GM12878 (cell line): ENCODE measurements around the gene LRRC37A3. TPM values are rescaled to one million over a fixed set of nuclear protein-coding genes. Genes with fewer than 3 reads are reported as not detected.

Source experiments
- ATAC-seq: fragments of 200-7000 bp; cut with Tn5 transposase; 3 replicates; pipeline ENCODE4 v1.9.1; 2020; ENCODE audit warnings: mild to moderate bottlenecking, moderate library complexity
- BruUV-seq: library from RNA; stranded (reverse); fragments of 400-500 nt; replicated peaks from 2 replicates; lab custom pipeline; 2021; lab: Mats Ljungman, UMichigan
- CTCF ChIA-PET: fragments of 300-600 bp; sonication (Branson Sonifier 250); formaldehyde crosslinking; extraction: SDS; loops from one replicate; lab custom pipeline; 2021; ENCODE audit warnings: inconsistent platforms; lab: Yijun Ruan, JAX
- POLR2A ChIA-PET: fragments of 350-600 bp; formaldehyde crosslinking; extraction: SDS; loops from one replicate; lab custom pipeline; 2021; ENCODE audit warnings: inconsistent platforms; lab: Charles Lee
- RAD21 ChIA-PET: fragments of 300-600 bp; sonication (Branson Sonifier 250); formaldehyde crosslinking; loops from one replicate; lab custom pipeline; 2023; ENCODE audit warnings: antibody characterized with exemption; ENCODE audit not compliant: unreplicated experiment; lab: Charles Lee
- SMC1A ChIA-PET: fragments of 300-600 bp; sonication (Branson Sonifier 250); formaldehyde crosslinking; loops from one replicate; lab custom pipeline; 2023; ENCODE audit not compliant: unreplicated experiment, uncharacterized antibody; lab: Charles Lee
- DNase-seq: peaks from one replicate; pipeline ENCODE4 v3.0.0-alpha.2; 2011; ENCODE audit warnings: low read depth, low spot score
- FAIRE-seq: peaks from 3 replicates; lab custom pipeline; 2011; peaks lifted over from hg19 to GRCh38; lab: Jason Lieb, UNC
- H2AFZ ChIP-seq: 2 replicates; pipeline ENCODE4 v1.6.0; 2011; ENCODE audit warnings: low read depth, low read length, control low read depth; ENCODE audit not compliant: control insufficient read depth
- H3K27ac ChIP-seq: 2 replicates; pipeline ENCODE4 v1.5.1; 2011; ENCODE audit warnings: control low read depth; ENCODE audit not compliant: control insufficient read depth, insufficient read depth
- H3K27me3 ChIP-seq, 2 experiments: replicated peaks in 1 of 2; 2 replicates each; pipeline versions ENCODE4 v1.6.0 to v1.6.1; 2011; ENCODE audit warnings: low read length in 1 of 2; ENCODE audit not compliant: control insufficient read depth in 2 of 2, insufficient read depth in 2 of 2
- H3K36me3 ChIP-seq, 2 experiments: 2 replicates each; pipeline ENCODE4 v1.5.1; 2011; ENCODE audit warnings: low read length in 1 of 2; ENCODE audit not compliant: control insufficient read depth in 2 of 2, insufficient read depth in 2 of 2
- H3K4me1 ChIP-seq: 2 replicates; pipeline ENCODE4 v1.6.1; 2011; ENCODE audit warnings: mild to moderate bottlenecking, low read length, moderate library complexity, mixed read lengths; ENCODE audit not compliant: control insufficient read depth, insufficient read depth
- H3K4me2 ChIP-seq: 2 replicates; pipeline ENCODE4 v1.6.0; 2011; ENCODE audit warnings: control low read depth; ENCODE audit not compliant: control insufficient read depth, insufficient read depth
- H3K4me3 ChIP-seq: fragments of 200-600 bp; sonication (generic); 2 replicates; pipeline ENCODE4 v1.5.1; 2016
- H3K79me2 ChIP-seq: 2 replicates; pipeline ENCODE4 v1.6.0; 2011; ENCODE audit warnings: low read length; ENCODE audit not compliant: control insufficient read depth, insufficient read depth
- H3K9ac ChIP-seq: 2 replicates; pipeline ENCODE4 v1.8.0; 2011; ENCODE audit warnings: low read length, control low read depth, mixed read lengths; ENCODE audit not compliant: control insufficient read depth, insufficient read depth
- H3K9me3 ChIP-seq: replicated peaks from 3 replicates; pipeline ENCODE4 v1.5.1; 2011; ENCODE audit warnings: mild to moderate bottlenecking, low read length; ENCODE audit not compliant: control insufficient read depth, insufficient read depth
- H4K20me1 ChIP-seq: 2 replicates; pipeline ENCODE4 v1.6.0; 2011; ENCODE audit not compliant: control insufficient read depth, insufficient read depth
- EED ChIP-seq: sonication (generic); IDR thresholded peaks from 2 replicates; pipeline ENCODE4 v1.6.1; 2016; ENCODE audit warnings: antibody characterized with exemption, low read depth
- IKZF1 ChIP-seq: fragments of 450-650 bp; conservative IDR thresholded peaks from 2 replicates; pipeline ENCODE4 v1.6.1; 2017; ENCODE audit warnings: antibody characterized with exemption, mild to moderate bottlenecking
- KAT2A ChIP-seq: conservative IDR thresholded peaks from 2 replicates; pipeline ENCODE4 v1.6.1; 2011; ENCODE audit warnings: low read depth, low read length; ENCODE audit not compliant: control insufficient read depth
- MTA2 ChIP-seq: fragments of 450-650 bp; IDR thresholded peaks from 2 replicates; pipeline ENCODE4 v1.6.1; 2016; ENCODE audit warnings: low read depth, mild to moderate bottlenecking, moderate library complexity
- NBN ChIP-seq: fragments of 450-650 bp; IDR thresholded peaks from 2 replicates; pipeline ENCODE4 v1.6.1; 2016
- NFYA ChIP-seq: IDR thresholded peaks from 2 replicates; pipeline ENCODE4 v1.6.1; 2011; ENCODE audit warnings: low read depth, mild to moderate bottlenecking, low read length, improper control_type of control experiment, borderline replicate concordance
- PML ChIP-seq: IDR thresholded peaks from 2 replicates; pipeline ENCODE4 v1.6.1; 2012; ENCODE audit warnings: low read length, inconsistent platforms
- POLR2A ChIP-seq: IDR thresholded peaks from 2 replicates; pipeline ENCODE4 v1.6.1; 2011; ENCODE audit warnings: low read depth, mild to moderate bottlenecking, low read length
- TCF3 ChIP-seq: IDR thresholded peaks from 2 replicates; pipeline ENCODE4 v1.6.1; 2012; ENCODE audit warnings: low read depth, mild to moderate bottlenecking, low read length, borderline replicate concordance; ENCODE audit not compliant: insufficient read depth
- ZNF207 ChIP-seq: fragments of 450-650 bp; IDR thresholded peaks from 2 replicates; pipeline ENCODE4 v1.6.1; 2014; ENCODE audit warnings: antibody characterized with exemption, mild to moderate bottlenecking, borderline replicate concordance
- ZNF274 ChIP-seq: IDR thresholded peaks from one replicate; pipeline ENCODE4 v1.8.0; 2011; ENCODE audit not compliant: insufficient read length, insufficient read depth
- WGBS: methylation state at CpG from one replicate; pipeline ENCODE4 v1.1.6; 2016; ENCODE audit warnings: low lambda C conversion rate; ENCODE audit not compliant: insufficient replicate concordance, insufficient coverage; ENCODE audit errors: missing lambda C conversion rate; 5-methylcytosine and 5-hydroxymethylcytosine counted together
- in situ Hi-C: fragments of 300-500 bp; cut with MboI; formaldehyde crosslinking; loops from 9 replicates; pipeline ENCODE4 v1.14.3; 2018; ENCODE audit warnings: mixed read lengths
- intact Hi-C: fragments of 100-400 bp; cut with micrococcal nuclease; formaldehyde crosslinking; loops from one replicate; pipeline ENCODE4 v1.14.2; 2022; ENCODE audit not compliant: unreplicated experiment
- polyA plus RNA-seq, 11 experiments: library from polyadenylated mRNA; depleted of rRNA in 4 of 11; unstranded in 6 of 11; stranded (reverse) in 5 of 11; fragments of >200 nt; fragmentation: Nextera tagmentation in 4 of 11; fragmentation: Illumina TruSeq in 1 of 11; extraction: Ambion mirVana in 4 of 11; extraction: Trizol in 1 of 11; gene quantifications; 1 replicate in 1 of 11; 2 replicates in 10 of 11; pipeline versions ENCODE4 v1.2.1 to v1.2.3, GENCODE V29; 2011 to 2016; ENCODE audit warnings: inconsistent platforms in 2 of 11, missing spikeins in 2 of 11, low read depth in 1 of 11
- total RNA-seq, 4 experiments: library from RNA; depleted of rRNA in 3 of 4; stranded (reverse); fragments of >200 nt in 3 of 4; fragmentation: Illumina TruSeq in 1 of 4; extraction: Trizol in 1 of 4; gene quantifications; 2 replicates each; pipeline versions ENCODE4 v1.2.1 to v1.2.3, GENCODE V29; 2013 to 2021

The LRRC37A3 gene
- total and polyA plus RNA-seq, 10 of the 15 experiments (the other 5 are each of a cell fraction or from before 2014, with no cell fraction given), result 0.18 to 10.0 (median 2.7) TPM

- 60% methylated on average over 3 of the region's 3 CpGs for WGBS
- no peak overlapping the region for H3K4me3 ChIP-seq
- ATAC-seq (no peak), DNase-seq (no peak), FAIRE-seq (no peak)
- no TSS peak for BruUV-seq
- intact Hi-C loops, result no loop called here
- in situ Hi-C loops, result loop anchor here (10.0 kb wide), 1 partner anchor 166 kb away; no protein-coding TSS in a partner anchor
- H3K4me2 ChIP-seq, result no peak overlapping the region
- H3K9ac ChIP-seq, result no peak overlapping the region
- POLR2A ChIA-PET, result no interaction called here
- no peaks in the 10 kb centered on the region for H3K27me3 ChIP-seq
- no peaks in the 10 kb centered on the region for H4K20me1 ChIP-seq
- H3K4me1 ChIP-seq, result peaks cover 9% of the 10 kb centered on the region
- TF ChIP-seq KAT2A, result no peak
- no peak for TF ChIP-seq ZNF207
- no peak for TF ChIP-seq TCF3
- no peak for TF ChIP-seq NFYA
- TF ChIP-seq MTA2, result no peak
- no peak for TF ChIP-seq ZNF274
- no peak for TF ChIP-seq POLR2A
- TF ChIP-seq IKZF1, result no peak
- TF ChIP-seq NBN, result no peak
- TF ChIP-seq PML, result no peak
- no peak for TF ChIP-seq EED
- no peak overlapping the region for H3K27ac ChIP-seq
- no peaks in the 10 kb centered on the region for H3K36me3 ChIP-seq
- RAD21 ChIA-PET, result interaction anchor here (0.6 to 1.9 kb wide), 3 partner anchors 20 to 257 kb away, joined by 3 to 8 read pairs (median 4); no protein-coding TSS in a partner anchor
- no peaks in the 10 kb centered on the region for H3K9me3 ChIP-seq
- no peak overlapping the region for H2AFZ ChIP-seq
- CTCF ChIA-PET, result interaction anchor here (0.6 to 1.7 kb wide), 11 partner anchors 11 to 521 kb away, joined by 3 to 6 read pairs (median 5); partner anchors contain the start of gene LRRC37A3
- SMC1A ChIA-PET, result interaction anchor here (1.0 to 1.5 kb wide), 3 partner anchors 21 to 257 kb away, joined by 3 to 5 read pairs (median 3); no protein-coding TSS in a partner anchor
- no peaks in the 10 kb centered on the region for H3K79me2 ChIP-seq
Measured at GRCh38 chr17:64941045-64941444, 21.8 kb upstream of the LRRC37A3 start.
